H1 (cell line): ENCODE measurements around the gene SEMA6A. TPM values are rescaled to one million over a fixed set of nuclear protein-coding genes. Genes with fewer than 3 reads are reported as not detected.

Source experiments
- CTCF ChIA-PET: fragments of 300-600 bp; sonication (Branson Sonifier 250); formaldehyde crosslinking; loops from one replicate; lab custom pipeline; 2021; ENCODE audit not compliant: partially characterized antibody; lab: Charles Lee
- POLR2A ChIA-PET: fragments of 300-600 bp; sonication (Branson Sonifier 250); formaldehyde crosslinking; loops from one replicate; lab custom pipeline; 2021; ENCODE audit warnings: inconsistent platforms; ENCODE audit not compliant: partially characterized antibody; lab: Charles Lee
- DNase-seq, 2 experiments: peaks; one replicate each; pipeline versions ENCODE4 v3.0.0 to v3.0.0-alpha.2; 2010 to 2022; ENCODE audit warnings: low spot score in 2 of 2, low read depth in 1 of 2, mixed read lengths in 1 of 2
- FAIRE-seq: peaks from 2 replicates; lab custom pipeline; 2011; peaks lifted over from hg19 to GRCh38; lab: Jason Lieb, UNC
- H2AFZ ChIP-seq: 2 replicates; pipeline ENCODE4 v1.8.1; 2012; ENCODE audit warnings: low read length, inconsistent platforms
- H2AK5ac ChIP-seq: 2 replicates; pipeline ENCODE4 v1.6.1; 2013; ENCODE audit warnings: low read depth, low read length
- H2BK120ac ChIP-seq: replicated peaks from 2 replicates; pipeline ENCODE3; 2013; ENCODE audit warnings: low read depth, low read length, inconsistent platforms
- H2BK12ac ChIP-seq: 2 replicates; pipeline ENCODE4 v1.6.1; 2013; ENCODE audit warnings: low read depth, low read length
- H2BK15ac ChIP-seq: 2 replicates; pipeline ENCODE4 v1.6.1; 2013; ENCODE audit warnings: low read length
- H2BK20ac ChIP-seq: 2 replicates; pipeline ENCODE4 v1.6.1; 2013; ENCODE audit warnings: low read length
- H2BK5ac ChIP-seq: 2 replicates; pipeline ENCODE4 v1.6.1; 2013; ENCODE audit warnings: low read depth, low read length
- H3K14ac ChIP-seq: 2 replicates; pipeline ENCODE4 v1.6.1; 2013; ENCODE audit warnings: inconsistent platforms; ENCODE audit not compliant: insufficient read length
- H3K18ac ChIP-seq: 2 replicates; pipeline ENCODE4 v1.6.1; 2013; ENCODE audit warnings: low read length; ENCODE audit errors: extremely low read depth
- H3K23ac ChIP-seq: 2 replicates; pipeline ENCODE4 v1.6.1; 2013; ENCODE audit warnings: inconsistent platforms; ENCODE audit not compliant: insufficient read length
- H3K23me2 ChIP-seq: 2 replicates; pipeline ENCODE4 v1.6.1; 2013; ENCODE audit warnings: low read depth, low read length
- H3K27ac ChIP-seq: 2 replicates; pipeline ENCODE4 v1.6.1; 2011; ENCODE audit warnings: low read depth, low read length, inconsistent platforms
- H3K27me3 ChIP-seq, 4 experiments: replicated peaks in 1 of 4; 1 replicate in 1 of 4; 2 replicates in 3 of 4; pipeline versions ENCODE4 v1.6.1 to v1.8.1; 2011 to 2013; ENCODE audit warnings: low read length in 3 of 4, mild to moderate bottlenecking in 3 of 4, inconsistent platforms in 2 of 4, mixed read lengths in 2 of 4, moderate library complexity in 1 of 4; ENCODE audit not compliant: control insufficient read depth in 3 of 4, insufficient read depth in 3 of 4; ENCODE audit errors: extremely low read depth in 1 of 4
- H3K36me3 ChIP-seq, 4 experiments: 2 replicates each; pipeline versions ENCODE4 v1.6.1 to v1.8.1; 2011 to 2013; ENCODE audit warnings: mild to moderate bottlenecking in 4 of 4, low read length in 3 of 4, moderate library complexity in 2 of 4, control low read depth in 1 of 4, inconsistent platforms in 1 of 4; ENCODE audit not compliant: insufficient read depth in 4 of 4, control insufficient read depth in 2 of 4
- H3K4ac ChIP-seq: replicated peaks from 2 replicates; pipeline ENCODE3; 2013; ENCODE audit warnings: low read length, low read depth, mixed read lengths, inconsistent platforms; ENCODE audit not compliant: insufficient read length
- H3K4me1 ChIP-seq, 4 experiments: replicated peaks in 1 of 4; 1 replicate in 1 of 4; 2 replicates in 3 of 4; pipeline versions ENCODE4 v1.6.1 to v1.8.1; 2011 to 2013; ENCODE audit warnings: low read length in 3 of 4, inconsistent platforms in 2 of 4, mixed read lengths in 1 of 4; ENCODE audit not compliant: insufficient read depth in 4 of 4, control insufficient read depth in 3 of 4
- H3K4me2 ChIP-seq, 2 experiments: 2 replicates each; pipeline versions ENCODE4 v1.6.1 to v1.8.1; 2011 to 2013; ENCODE audit warnings: low read depth in 2 of 2, low read length in 2 of 2, control low read depth in 1 of 2, inconsistent platforms in 1 of 2, mild to moderate bottlenecking in 1 of 2; ENCODE audit not compliant: insufficient read depth in 1 of 2
- H3K4me3 ChIP-seq, 4 experiments: fragments of 200-600, 300-600 bp in 1 of 4; sonication (generic), shearing (Covaris generic), sonication (Bioruptor Twin) in 1 of 4; 2 replicates each; pipeline versions ENCODE4 v1.5.1 to v1.8.1; 2011 to 2016; ENCODE audit warnings: low read length in 4 of 4, low read depth in 3 of 4, control low read depth in 2 of 4, inconsistent platforms in 2 of 4, mild to moderate bottlenecking in 2 of 4, mixed read lengths in 1 of 4, moderate library complexity in 1 of 4; ENCODE audit not compliant: insufficient read depth in 2 of 4; ENCODE audit errors: extremely low read depth in 1 of 4
- H3K56ac ChIP-seq: replicated peaks from 2 replicates; pipeline ENCODE3; 2013; ENCODE audit warnings: low read depth, mild to moderate bottlenecking, mixed read lengths, low read length, inconsistent platforms; ENCODE audit not compliant: insufficient read length
- H3K79me1 ChIP-seq: 2 replicates; pipeline ENCODE4 v1.6.1; 2013; ENCODE audit warnings: low read depth, low read length, control low read depth
- H3K79me2 ChIP-seq, 2 experiments: 2 replicates each; pipeline versions ENCODE4 v1.6.1 to v1.8.1; 2012 to 2013; ENCODE audit warnings: low read length in 2 of 2, mild to moderate bottlenecking in 2 of 2, inconsistent platforms in 1 of 2; ENCODE audit not compliant: insufficient read depth in 2 of 2, control insufficient read depth in 1 of 2
- H3K9ac ChIP-seq, 4 experiments: replicated peaks in 1 of 4; 1 replicate in 1 of 4; 2 replicates in 3 of 4; pipeline versions ENCODE4 v1.6.1 to v1.8.1; 2011 to 2013; ENCODE audit warnings: low read depth in 3 of 4, low read length in 3 of 4, control low read depth in 2 of 4, mild to moderate bottlenecking in 2 of 4, moderate library complexity in 2 of 4, inconsistent platforms in 1 of 4; ENCODE audit errors: extremely low read depth in 1 of 4
- H3K9me3 ChIP-seq, 2 experiments: 2 replicates each; pipeline versions ENCODE4 v1.6.1 to v1.8.1; 2012 to 2013; ENCODE audit warnings: mild to moderate bottlenecking in 2 of 2, moderate library complexity in 2 of 2, control low read depth in 1 of 2, inconsistent platforms in 1 of 2, low read depth in 1 of 2, low read length in 1 of 2, mixed read lengths in 1 of 2; ENCODE audit not compliant: insufficient read depth in 2 of 2
- H4K20me1 ChIP-seq, 2 experiments: replicated peaks in 1 of 2; 2 replicates each; pipeline versions ENCODE3 to v1.8.1; 2011 to 2013; ENCODE audit warnings: inconsistent platforms in 2 of 2, low read length in 2 of 2, mild to moderate bottlenecking in 1 of 2; ENCODE audit not compliant: insufficient read depth in 2 of 2, control insufficient read depth in 1 of 2
- H4K5ac ChIP-seq: 2 replicates; pipeline ENCODE4 v1.6.1; 2013; ENCODE audit warnings: low read length, low read depth, mixed read lengths, inconsistent platforms; ENCODE audit not compliant: insufficient read length
- H4K8ac ChIP-seq: 2 replicates; pipeline ENCODE4 v1.8.0; 2013; ENCODE audit warnings: mild to moderate bottlenecking, moderate library complexity, low read length, inconsistent platforms; ENCODE audit not compliant: insufficient read depth; ENCODE audit errors: extremely low read depth
- H4K91ac ChIP-seq: replicated peaks from 2 replicates; pipeline ENCODE3; 2013; ENCODE audit warnings: low read length, mixed read lengths, inconsistent platforms; ENCODE audit not compliant: insufficient read length
- BACH1 ChIP-seq: IDR thresholded peaks from 2 replicates; pipeline ENCODE4 v1.6.1; 2012; ENCODE audit warnings: low read length, improper control_type of control experiment
- CBX5 ChIP-seq: fragments of 300-800, 300-1000 bp; sonication (generic); IDR thresholded peaks from 2 replicates; pipeline ENCODE4 v1.7.1; 2016; ENCODE audit warnings: antibody characterized with exemption, low read length, low read depth
- CHD2 ChIP-seq: IDR thresholded peaks from 2 replicates; pipeline ENCODE4 v1.6.1; 2012; ENCODE audit warnings: low read length, improper control_type of control experiment
- EGR1 ChIP-seq: IDR thresholded peaks from 2 replicates; pipeline ENCODE4 v1.6.1; 2011; ENCODE audit warnings: low read depth, low read length, borderline replicate concordance
- FOSL1 ChIP-seq: IDR thresholded peaks from 2 replicates; pipeline ENCODE4 v1.6.1; 2011; ENCODE audit warnings: mild to moderate bottlenecking, low read depth, low read length, moderate library complexity; ENCODE audit not compliant: insufficient read depth
- HDAC2 ChIP-seq, 2 experiments: fragments of 300-600 bp in 1 of 2; sonication (generic) in 1 of 2; IDR thresholded peaks; 2 replicates each; pipeline ENCODE4 v1.6.1; 2011 to 2012; ENCODE audit warnings: low read depth in 2 of 2, low read length in 2 of 2, mild to moderate bottlenecking in 2 of 2, moderate library complexity in 2 of 2, borderline replicate concordance in 1 of 2, inconsistent platforms in 1 of 2
- HDAC6 ChIP-seq: IDR thresholded peaks from one replicate; pipeline ENCODE4 v1.7.1; 2012; ENCODE audit warnings: low read depth, mild to moderate bottlenecking, inconsistent platforms, low read length, moderate library complexity
- POLR2A ChIP-seq, 2 experiments: IDR thresholded peaks; 1 replicate in 1 of 2; 2 replicates in 1 of 2; pipeline ENCODE4 v1.6.1; 2011; ENCODE audit warnings: low read depth in 2 of 2, low read length in 2 of 2, mild to moderate bottlenecking in 2 of 2; ENCODE audit errors: control extremely low read depth in 1 of 2
- SAP30 ChIP-seq: fragments of 300-600 bp; sonication (generic); IDR thresholded peaks from 2 replicates; pipeline ENCODE4 v1.7.1; 2012; ENCODE audit warnings: low read length, moderate library complexity, mild to moderate bottlenecking, inconsistent platforms; ENCODE audit not compliant: insufficient read depth, insufficient replicate concordance
- SP1 ChIP-seq: IDR thresholded peaks from 2 replicates; pipeline ENCODE4 v1.6.1; 2011; ENCODE audit warnings: low read depth, low read length
- SP2 ChIP-seq: IDR thresholded peaks from 2 replicates; pipeline ENCODE4 v1.6.1; 2012; ENCODE audit warnings: mild to moderate bottlenecking, low read length, inconsistent platforms
- SUZ12 ChIP-seq: fragments of 200-600 bp; sonication (generic); IDR thresholded peaks from 2 replicates; pipeline ENCODE4 v1.6.1; 2012; ENCODE audit warnings: mild to moderate bottlenecking, inconsistent platforms, low read length, moderate library complexity, mixed read lengths
- TAF1 ChIP-seq: IDR thresholded peaks from 2 replicates; pipeline ENCODE4 v1.6.1; 2011; ENCODE audit warnings: mild to moderate bottlenecking, low read depth, low read length
- WGBS, 2 experiments: shearing (Covaris generic) in 1 of 2; methylation state at CpG; one replicate each; pipeline versions ENCODE4 v1.1.6 to v1.1.7; 2013 to 2015; ENCODE audit warnings: low lambda C conversion rate in 2 of 2, mixed read lengths in 2 of 2, inconsistent platforms in 1 of 2, low coverage in 1 of 2, missing lambda C conversion rate in 1 of 2; ENCODE audit not compliant: insufficient replicate concordance in 2 of 2, insufficient coverage in 1 of 2, insufficient read length in 1 of 2; ENCODE audit errors: extremely low coverage in 1 of 2, missing lambda C conversion rate in 1 of 2; 5-methylcytosine and 5-hydroxymethylcytosine counted together
- polyA plus RNA-seq, 7 experiments: library from polyadenylated mRNA; depleted of rRNA in 3 of 7; stranded (reverse) in 5 of 7; unstranded in 2 of 7; fragments of >200 nt in 5 of 7; fragments of 200-250 nt in 2 of 7; gene quantifications; 1 replicate in 5 of 7; 2 replicates in 1 of 7; 4 replicates in 1 of 7; pipeline versions ENCODE4 v1.2.1 to v1.2.3, GENCODE V29; 2011 to 2013; ENCODE audit warnings: missing spikeins in 2 of 7, mixed read lengths in 2 of 7
- total RNA-seq: library from RNA; stranded (reverse); fragmentation: NEBNext Ultra II Directional; extraction: Animal tissue kit (Norgen Biotek cat#: 25700); gene quantifications from 2 replicates; pipeline ENCODE4 v1.2.1, GENCODE V29; 2021

Gene SEMA6A
- total and polyA plus RNA-seq, 2 of the 8 experiments (the other 6 are each of a cell fraction or from before 2014, with no cell fraction given), result 78.3 to 277 TPM

DNA sequence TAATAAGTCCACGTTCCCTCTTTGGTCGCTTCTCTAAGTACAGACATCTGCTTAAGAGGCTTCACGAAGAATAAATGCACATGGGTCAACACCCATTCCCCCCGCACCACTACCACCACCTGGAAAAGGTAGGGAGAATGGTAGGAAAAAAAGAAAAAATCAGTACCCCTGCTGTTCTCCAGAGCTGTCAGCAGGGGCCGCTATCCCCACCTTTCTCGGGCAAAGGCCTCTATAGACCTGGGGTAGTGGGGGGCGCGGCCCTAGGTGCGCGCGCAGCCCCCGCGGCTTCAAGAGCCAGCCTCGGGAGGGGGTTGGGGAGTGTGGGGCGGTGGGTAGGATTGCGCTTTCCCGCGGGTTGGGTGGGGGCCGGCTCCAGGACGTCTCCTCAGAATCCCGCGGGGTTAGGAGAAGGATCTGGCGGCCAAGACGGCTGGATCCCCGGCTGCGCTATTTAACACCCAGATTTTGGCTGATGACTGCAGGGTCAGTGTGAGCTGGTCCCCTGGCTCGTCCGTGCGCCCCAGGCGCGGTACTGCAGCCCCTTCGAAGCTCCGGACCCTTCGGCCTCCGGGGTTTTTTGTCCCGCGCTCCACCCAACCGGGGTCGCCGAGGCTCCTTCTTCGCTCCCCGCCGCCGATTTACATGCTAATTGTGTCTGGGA is 1.6 kb upstream of the SEMA6A start:
- peak overlapping the region; percentile 99 for H3K4ac ChIP-seq
- POLR2A ChIA-PET, result interaction anchor here (0.7 to 2.1 kb wide), 15 partner anchors 8 to 374 kb away, joined by 3 to 19 read pairs (median 5); no protein-coding TSS in a partner anchor
- peak overlapping the region; percentile 96 for H2BK5ac ChIP-seq
- H4K91ac ChIP-seq, result peak overlapping the region; percentile 98
- peak overlapping the region; percentile 75 to 80 for H3K4me2 ChIP-seq
- WGBS, 2 experiments, result 1% methylated on average over 39 of the region's 44 CpGs; no CpG with 5 or more reads in 1 of the 2 experiments
- peak overlapping the region; percentile 36 to 67 (median 60) for H3K9ac ChIP-seq
- peaks cover 0 to 18% (median 0%) of the 10 kb centered on the region in 4 experiments; a peak in 1 of 8 replicates for H3K36me3 ChIP-seq
- peak overlapping the region; percentile 97 for H2BK120ac ChIP-seq
- H2BK12ac ChIP-seq, result peak overlapping the region; percentile 98
- no peak overlapping the region for H2AK5ac ChIP-seq
- H3K56ac ChIP-seq, result peak overlapping the region; percentile 78
- H3K18ac ChIP-seq, result peak overlapping the region; percentile 94
- CTCF ChIA-PET, result interaction anchor here (0.6 to 2.4 kb wide), 34 partner anchors 8 to 878 kb away, joined by 3 to 13 read pairs (median 4); no protein-coding TSS in a partner anchor
- no peaks in the 10 kb centered on the region for H3K9me3 ChIP-seq
- no peak overlapping the region for H3K23ac ChIP-seq
- no peaks in the 10 kb centered on the region for H3K27me3 ChIP-seq
- peaks cover 0 to 7% (median 3%) of the 10 kb centered on the region in 4 experiments; a peak in 4 of 7 replicates for H3K4me1 ChIP-seq
- peaks cover 31 to 38% of the 10 kb centered on the region in 2 experiments for H3K79me2 ChIP-seq
- no peak overlapping the region for H3K14ac ChIP-seq
- no peaks in the 10 kb centered on the region; the same call in 1 of the 2 replicates for H3K79me1 ChIP-seq
- H3K27ac ChIP-seq, result peak overlapping the region; percentile 71
- peak overlapping the region; percentile 75 for H4K5ac ChIP-seq
- H2AFZ ChIP-seq, result no peak overlapping the region
- H2BK20ac ChIP-seq, result peak overlapping the region; percentile 66; the same call in 1 of the 2 replicates
- H2BK15ac ChIP-seq, result no peak overlapping the region
- H3K4me3 ChIP-seq, result peak overlapping the region; percentile 86 to 97 (median 90)
- DNase-seq (peak; percentile 83 to 91), FAIRE-seq (peak; percentile 84)
- H4K20me1 ChIP-seq, result peaks cover 8 to 15% of the 10 kb centered on the region in 2 experiments
- peaks cover 9% of the 10 kb centered on the region for H3K23me2 ChIP-seq
- H4K8ac ChIP-seq, result peak overlapping the region; percentile 85
- no peak for TF ChIP-seq EGR1
- no peak for TF ChIP-seq HDAC6
- TF ChIP-seq HDAC2 (IDR thresholded peaks at IDR 0.05; ENCODE audit: borderline replicate concordance in 1 of 2, low read depth in 2 of 2, low read length in 2 of 2), result peak in 1 of 2 experiments; percentile 56; a peak in 1 of 4 replicates
- TF ChIP-seq SAP30, result no peak
- TF ChIP-seq CBX5, result no peak
- no peak for TF ChIP-seq SUZ12
- TF ChIP-seq POLR2A (IDR thresholded peaks at IDR 0.05; ENCODE audit: control extremely low read depth in 1 of 2, low read depth in 2 of 2, low read length in 2 of 2), result peak in 1 of 2 experiments; percentile 56
- TF ChIP-seq TAF1, result peak; percentile 3; the same call in 1 of the 2 replicates
- TF ChIP-seq SP2, result no peak
- TF ChIP-seq SP1, result no peak
- TF ChIP-seq BACH1, result no peak
- no peak for TF ChIP-seq FOSL1
- no peak for TF ChIP-seq CHD2
